GM21619 (cell line): ENCODE results near the gene GOLGA7B.

Experiments
- ATAC-seq: cut with Tn5 transposase; IDR thresholded peaks from one replicate; pipeline ENCODE4 v1.9.1; 2021; ENCODE audit not compliant: unreplicated experiment

The GOLGA7B gene

GRCh38 chr10:97849687-97850402, at the start of gene GOLGA7B:
TSS of gene GOLGA7B (plus strand) at chr10:97849843. CDS start at chr10:97850304, 461 bp downstream.
- no peak for ATAC-seq

GRCh38 chr10:97800474-97800873, 49.2 kb upstream of the GOLGA7B start:
- ATAC-seq, result no peak

GRCh38 chr10:97801422-97801821, 48.2 kb upstream of the GOLGA7B start:
- ATAC-seq, result no peak

GRCh38 chr10:97805096-97805884, 44.4 kb upstream of the GOLGA7B start:
- no peak for ATAC-seq

- no peak for ATAC-seq
Observed at GRCh38 chr10:97805949-97806348, 43.7 kb upstream of the GOLGA7B start.

GRCh38 chr10:97810446-97810845, 39.2 kb upstream of the GOLGA7B start:
- no peak for ATAC-seq

- ATAC-seq, result no peak
Observed at GRCh38 chr10:97811958-97812357, 37.7 kb upstream of the GOLGA7B start.

- no peak for ATAC-seq
Observed at GRCh38 chr10:97812696-97813095, 36.9 kb upstream of the GOLGA7B start.

- ATAC-seq, result no peak
Observed at GRCh38 chr10:97813311-97813710, 36.3 kb upstream of the GOLGA7B start.

- ATAC-seq, result no peak
Observed at GRCh38 chr10:97814996-97815395, 34.6 kb upstream of the GOLGA7B start.

GRCh38 chr10:97816609-97817008, 33.0 kb upstream of the GOLGA7B start:
- ATAC-seq, result no peak

GRCh38 chr10:97818572-97818971, 31.1 kb upstream of the GOLGA7B start:
- no peak for ATAC-seq

- no peak for ATAC-seq
Observed at GRCh38 chr10:97820096-97820704, 29.4 kb upstream of the GOLGA7B start.

GRCh38 chr10:97821308-97822038, 28.2 kb upstream of the GOLGA7B start:
- no peak for ATAC-seq

- ATAC-seq, result no peak
Observed at GRCh38 chr10:97822261-97822687, 27.4 kb upstream of the GOLGA7B start.

GRCh38 chr10:97823734-97824133, 25.9 kb upstream of the GOLGA7B start:
- ATAC-seq, result no peak

GRCh38 chr10:97825020-97825760, 24.5 kb upstream of the GOLGA7B start:
- ATAC-seq, result no peak

- no peak for ATAC-seq
Observed at GRCh38 chr10:97826892-97827291, 22.8 kb upstream of the GOLGA7B start.

GRCh38 chr10:97827702-97828291, 21.8 kb upstream of the GOLGA7B start:
- no peak for ATAC-seq

- no peak for ATAC-seq
Observed at GRCh38 chr10:97828721-97829120, 20.9 kb upstream of the GOLGA7B start.
